Large intestine (tissue), 3 donors: ENCODE data around the gene BABAM2. TPM values are rescaled to one million over a fixed set of nuclear protein-coding genes. Genes with fewer than 3 reads are reported as not detected.
"Not testable (repeated sequence)": the region's sequence is repeated elsewhere in the genome, so short reads cannot be mapped to it uniquely, and the experiment has no call there.

Source experiments
- DNase-seq, 2 donors: peaks; one replicate each; pipeline versions ENCODE4 v3.0.0 to v3.0.0-alpha.2; 2013
- H3K27ac ChIP-seq: one replicate; pipeline ENCODE4 v1.5.1; 2013; ENCODE audit warnings: low read length
- H3K27me3 ChIP-seq: 2 replicates; pipeline ENCODE4 v1.6.1; 2013; ENCODE audit warnings: low read length; ENCODE audit not compliant: control insufficient read depth, insufficient read depth
- H3K36me3 ChIP-seq: 2 replicates; pipeline ENCODE4 v1.6.1; 2013; ENCODE audit warnings: low read length; ENCODE audit not compliant: control insufficient read depth, insufficient read depth
- H3K4me1 ChIP-seq: one replicate; pipeline ENCODE4 v1.6.1; 2013; ENCODE audit warnings: low read length; ENCODE audit not compliant: control insufficient read depth, insufficient read depth
- H3K4me3 ChIP-seq: one replicate; pipeline ENCODE4 v1.5.1; 2013; ENCODE audit warnings: low read length
- H3K9me3 ChIP-seq: one replicate; pipeline ENCODE4 v1.6.1; 2013; ENCODE audit warnings: mild to moderate bottlenecking, low read depth, low read length, moderate library complexity; ENCODE audit not compliant: control insufficient read depth
- whole genome bisulfite sequencing: methylation state at CpG from one replicate; pipeline ENCODE4 v1.1.5; 2013; ENCODE audit warnings: low lambda C conversion rate; ENCODE audit not compliant: insufficient coverage; 5-methylcytosine and 5-hydroxymethylcytosine counted together
- polyA plus RNA-seq: library from polyadenylated mRNA; unstranded; fragments of 120-200 nt; gene quantifications from one replicate; pipeline ENCODE4 v1.2.1, GENCODE V29; 2013

BABAM2 gene
- polyA plus RNA-seq, 1 donor = 32.0 TPM

DNA sequence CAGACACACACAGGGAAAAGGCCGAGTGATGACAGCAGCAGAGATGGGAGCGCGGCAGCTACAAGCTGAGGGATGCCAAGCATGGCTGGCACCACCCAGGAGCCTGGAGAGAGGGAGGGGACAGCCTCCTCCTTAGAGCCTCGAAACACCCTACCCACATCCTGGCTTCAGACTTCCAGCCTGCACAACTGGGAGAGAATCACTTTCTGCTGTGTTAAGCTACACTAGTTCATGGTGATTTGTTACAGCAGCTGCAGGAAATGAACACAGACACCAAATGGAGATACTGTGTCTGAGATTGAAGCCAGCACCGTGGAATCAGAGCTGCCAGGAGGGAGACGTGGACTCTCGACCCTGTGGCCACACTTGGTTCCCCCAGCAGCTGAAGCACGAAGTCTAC is 474.6 kb downstream of the BABAM2 start:
- H3K27me3 ChIP-seq = no peaks in the 10 kb centered on the region
- peak overlapping the region; percentile 20 for H3K27ac ChIP-seq
- DNase-seq = peak in 1 of 2 donors; percentile 82
- H3K9me3 ChIP-seq = no peaks in the 10 kb centered on the region
- WGBS = 40% methylated on average over 2 of the region's 8 CpGs
- no peaks in the 10 kb centered on the region for H3K36me3 ChIP-seq
- no peak overlapping the region for H3K4me3 ChIP-seq
- peaks cover 53% of the 10 kb centered on the region for H3K4me1 ChIP-seq

DNA sequence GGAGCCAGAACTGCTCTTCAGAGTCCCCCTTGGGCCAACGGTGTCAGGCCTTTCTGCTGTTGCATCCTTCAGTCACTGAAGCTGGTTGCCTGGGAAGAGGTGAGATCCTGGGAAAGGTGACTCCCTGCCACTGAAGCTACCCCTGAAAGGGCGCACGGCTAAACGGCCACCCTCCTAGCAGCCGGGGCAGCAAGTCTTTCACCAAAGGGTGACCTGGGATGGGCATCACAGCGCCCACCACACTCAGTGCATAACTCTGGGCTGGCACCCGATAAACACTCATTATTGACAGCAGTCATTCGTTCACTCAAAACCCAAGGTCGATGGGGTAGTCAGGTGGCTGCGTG is 475.6 kb downstream of the BABAM2 start:
- Histone ChIP-seq H3K9me3 (no peaks in the 10 kb centered on the region), H3K36me3 (no peaks in the 10 kb centered on the region), H3K27ac (peak overlapping the region; percentile 70), H3K27me3 (no peaks in the 10 kb centered on the region), H3K4me3 (no peak overlapping the region), H3K4me1 (peaks cover 57% of the 10 kb centered on the region)
- WGBS = no CpG with 5 or more reads among the region's 10 CpGs
- DNase-seq = no peak

- H3K4me3 ChIP-seq = no peak overlapping the region
- peaks cover 57% of the 10 kb centered on the region for H3K4me1 ChIP-seq
- peak in 1 of 2 donors; percentile 73 for DNase-seq
- no peaks in the 10 kb centered on the region for H3K27me3 ChIP-seq
- no peaks in the 10 kb centered on the region for H3K9me3 ChIP-seq
- H3K36me3 ChIP-seq = no peaks in the 10 kb centered on the region
- peak overlapping the region; percentile 70 for H3K27ac ChIP-seq
- no CpG with 5 or more reads among the region's 19 CpGs for WGBS
Observed at GRCh38 chr2:28366496-28367282, 476.2 kb downstream of the BABAM2 start.

DNA sequence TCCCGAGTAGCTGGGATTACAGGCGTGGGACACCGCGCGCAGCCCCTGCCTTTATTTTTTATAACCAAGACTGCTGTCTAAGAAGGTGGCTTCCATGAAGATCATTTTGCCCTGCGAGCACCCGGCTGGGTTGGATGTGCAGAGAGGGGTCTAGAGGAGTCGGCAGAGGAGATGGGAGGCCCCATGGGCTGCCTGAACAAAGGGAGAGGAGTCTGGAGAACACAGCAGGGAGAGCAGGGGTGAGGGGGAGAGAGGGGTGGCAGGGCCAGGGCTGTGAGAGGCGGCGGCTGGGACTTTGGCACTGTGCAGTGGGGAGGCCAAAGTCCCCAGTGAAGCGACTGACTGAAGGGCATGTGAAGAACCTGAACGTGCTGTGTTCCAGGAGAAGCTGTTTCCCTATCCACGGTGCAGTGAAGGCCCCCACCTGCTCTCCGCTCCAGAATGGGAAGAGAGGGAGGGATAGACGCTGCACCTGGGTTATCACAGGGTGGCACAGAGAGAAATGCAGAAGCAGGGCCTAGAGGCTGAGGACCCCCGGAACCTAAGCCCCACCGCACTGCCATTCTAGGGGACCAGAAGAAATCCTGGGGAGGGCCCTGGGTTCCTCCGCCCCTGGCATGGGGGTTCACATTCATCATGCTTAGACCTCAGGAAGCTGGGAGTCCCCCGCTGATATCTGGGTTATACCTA is 477.3 kb downstream of the BABAM2 start:
- no CpG with 5 or more reads among the region's 19 CpGs for WGBS
- Histone ChIP-seq H3K27ac (peak overlapping the region; percentile 70), H3K4me1 (peaks cover 57% of the 10 kb centered on the region), H3K36me3 (no peaks in the 10 kb centered on the region), H3K27me3 (no peaks in the 10 kb centered on the region), H3K4me3 (no peak overlapping the region), H3K9me3 (no peaks in the 10 kb centered on the region)
- DNase-seq = peak; percentile 74 to 87

- no CpG with 5 or more reads among the region's 9 CpGs for WGBS
- H3K36me3 ChIP-seq = no peaks in the 10 kb centered on the region
- peaks cover 57% of the 10 kb centered on the region for H3K4me1 ChIP-seq
- DNase-seq = no peak
- H3K27ac ChIP-seq = no peak overlapping the region
- H3K9me3 ChIP-seq = no peaks in the 10 kb centered on the region
- H3K4me3 ChIP-seq = no peak overlapping the region
- H3K27me3 ChIP-seq = no peaks in the 10 kb centered on the region
Observed at GRCh38 chr2:28368357-28368798, 477.8 kb downstream of the BABAM2 start.

DNA sequence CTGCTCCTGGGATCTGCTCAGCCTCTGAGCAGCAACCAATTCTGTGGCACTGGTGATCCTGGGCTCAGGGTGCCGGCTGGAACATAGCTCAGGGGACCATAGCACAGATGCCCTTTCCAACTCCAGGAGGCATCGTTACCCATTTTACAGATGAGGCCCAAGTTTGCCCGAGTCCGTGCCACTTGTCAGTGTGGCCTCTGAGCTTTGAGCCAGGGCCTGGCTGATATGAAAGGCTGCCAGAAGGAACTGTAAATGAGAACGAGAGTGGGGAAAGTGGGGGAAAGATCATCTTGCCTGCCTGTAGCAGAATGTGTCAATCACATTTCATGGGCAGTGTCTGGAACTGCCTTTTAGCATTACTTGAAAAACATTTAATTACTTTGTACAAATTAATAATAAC is 478.8 kb downstream of the BABAM2 start:
- WGBS = 17% methylated on average over 1 of the region's 5 CpGs
- Histone ChIP-seq H3K4me1 (peaks cover 57% of the 10 kb centered on the region), H3K36me3 (no peaks in the 10 kb centered on the region), H3K9me3 (no peaks in the 10 kb centered on the region), H3K27me3 (no peaks in the 10 kb centered on the region), H3K4me3 (no peak overlapping the region), H3K27ac (no peak overlapping the region)
- peak in 1 of 2 donors; percentile 63 for DNase-seq

DNA sequence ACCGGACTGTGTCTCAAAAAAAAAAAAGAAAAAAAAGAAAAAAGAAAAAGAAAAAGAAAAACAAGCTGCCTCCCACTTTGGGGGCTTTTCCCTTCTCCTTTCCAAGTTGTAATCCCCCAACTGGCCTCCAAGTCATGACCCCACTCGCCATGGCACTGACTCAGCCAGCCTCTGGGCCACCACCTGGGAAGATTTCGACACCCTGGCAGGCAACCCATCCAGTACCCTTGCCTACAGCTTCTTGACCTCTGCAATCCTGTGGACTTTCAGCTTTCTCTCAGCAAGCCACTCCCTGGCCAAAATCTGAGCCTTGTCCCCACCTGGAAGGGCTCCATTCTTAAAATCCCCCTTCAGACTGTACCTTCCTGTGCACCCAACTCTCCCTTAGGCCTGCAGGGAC is 479.8 kb downstream of the BABAM2 start:
- Histone ChIP-seq H3K27ac (no peak overlapping the region), H3K4me3 (no peak overlapping the region), H3K27me3 (no peaks in the 10 kb centered on the region), H3K9me3 (no peaks in the 10 kb centered on the region), H3K36me3 (no peaks in the 10 kb centered on the region), H3K4me1 (peaks cover 54% of the 10 kb centered on the region)
- WGBS = no CpG with 5 or more reads among the region's 3 CpGs
- no peak for DNase-seq

DNA sequence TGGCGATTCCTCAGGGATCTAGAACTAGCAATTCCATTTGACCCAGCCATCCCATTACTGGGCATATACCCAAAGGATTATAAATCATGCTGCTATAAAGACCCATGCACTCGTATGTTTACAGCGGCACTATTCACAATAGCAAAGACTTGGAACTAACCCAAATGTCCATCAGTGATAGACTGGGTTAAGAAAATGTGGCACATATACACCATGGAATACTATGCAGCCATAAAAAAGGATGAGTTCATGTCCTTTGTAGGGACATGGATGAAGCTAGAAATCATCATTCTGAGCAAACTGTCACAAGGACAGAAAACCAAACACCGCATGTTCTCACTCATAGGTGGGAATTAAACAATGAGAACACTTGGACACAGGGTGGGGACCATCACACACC is 481.2 kb downstream of the BABAM2 start:
- peaks cover 52% of the 10 kb centered on the region for H3K4me1 ChIP-seq
- not testable (repeated sequence) for DNase-seq, H3K27ac ChIP-seq, H3K9me3 ChIP-seq, H3K27me3 ChIP-seq, H3K36me3 ChIP-seq, H3K4me3 ChIP-seq
- WGBS = no CpG with 5 or more reads among the region's 4 CpGs

DNA sequence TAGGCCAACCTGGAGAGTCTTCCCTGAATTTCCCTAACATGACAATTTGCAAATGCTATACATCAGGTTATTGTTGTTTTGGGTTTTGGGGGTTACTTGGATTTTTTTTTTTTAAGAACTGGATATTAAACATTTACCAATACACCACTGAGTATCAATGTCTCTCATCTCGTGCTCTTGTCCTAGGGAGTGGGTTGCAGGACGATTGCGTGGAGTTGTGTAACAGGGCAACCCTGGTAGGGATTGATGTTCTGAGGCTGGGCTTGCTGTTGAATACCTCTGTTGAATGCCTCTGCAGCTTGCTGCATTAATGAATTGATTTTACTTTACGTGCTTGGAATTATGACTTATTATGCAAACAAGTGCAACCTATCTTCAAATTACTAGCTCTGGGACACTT is 483.3 kb downstream of the BABAM2 start:
- Histone ChIP-seq H3K36me3 (no peaks in the 10 kb centered on the region), H3K27me3 (no peaks in the 10 kb centered on the region), H3K9me3 (no peaks in the 10 kb centered on the region), H3K4me1 (peaks cover 54% of the 10 kb centered on the region), H3K27ac (no peak overlapping the region), H3K4me3 (no peak overlapping the region)
- no peak for DNase-seq
- WGBS = no CpG with 5 or more reads among the region's 4 CpGs

GRCh38 chr2:28374331-28374730 is 483.8 kb downstream of the BABAM2 start:
- no CpG with 5 or more reads among the region's 5 CpGs for WGBS
- H3K36me3 ChIP-seq = no peaks in the 10 kb centered on the region
- DNase-seq = no peak
- no peaks in the 10 kb centered on the region for H3K27me3 ChIP-seq
- H3K9me3 ChIP-seq = no peaks in the 10 kb centered on the region
- H3K4me1 ChIP-seq = peaks cover 54% of the 10 kb centered on the region
- H3K27ac ChIP-seq = no peak overlapping the region
- H3K4me3 ChIP-seq = no peak overlapping the region
